HepG2 (cell line): ENCODE data around the gene EHD4. TPM values are rescaled to one million over a fixed set of nuclear protein-coding genes. Genes with fewer than 3 reads are reported as not detected.
A peak's percentile ranks its signal among the peaks of the same experiment; 100 is the strongest.

Experiments
- ARID3A ChIP-seq: IDR thresholded peaks from 2 replicates; pipeline ENCODE4 v1.6.1; 2012; ENCODE audit warnings: low read depth, low read length, improper control_type of control experiment
- GATA4 ChIP-seq: sonication (generic); IDR thresholded peaks from 2 replicates; pipeline ENCODE4 v1.6.1; 2016; ENCODE audit warnings: antibody characterized with exemption, low read depth, borderline replicate concordance
- GFI1 ChIP-seq: sonication (generic); formaldehyde crosslinking; IDR thresholded peaks from 2 replicates; pipeline ENCODE4 v1.5.0; 2020; ENCODE audit warnings: missing genetic modification reagents, mild to moderate bottlenecking, borderline replicate concordance
- MAFF ChIP-seq: IDR thresholded peaks from 2 replicates; pipeline ENCODE4 v1.6.1; 2011; ENCODE audit warnings: low read depth, low read length, improper control_type of control experiment
- MAX ChIP-seq: IDR thresholded peaks from 2 replicates; pipeline ENCODE4 v1.6.1; 2012; ENCODE audit warnings: inconsistent platforms
- NCOA2 ChIP-seq: sonication (generic); formaldehyde crosslinking; IDR thresholded peaks from 2 replicates; pipeline ENCODE4 v1.8.0; 2022; ENCODE audit warnings: inconsistent platforms
- PHF21A ChIP-seq: sonication (generic); formaldehyde crosslinking; IDR thresholded peaks from 2 replicates; pipeline ENCODE4 v1.5.0; 2020; ENCODE audit warnings: mild to moderate bottlenecking, missing genetic modification reagents
- PLRG1 ChIP-seq: fragments of 450-650 bp; conservative IDR thresholded peaks from 2 replicates; pipeline ENCODE4 v1.6.1; 2016
- POLR2G ChIP-seq: fragments of 200-400 bp; formaldehyde crosslinking; IDR thresholded peaks from 2 replicates; pipeline ENCODE4 v1.6.1; 2018; ENCODE audit warnings: mild to moderate bottlenecking, low read depth, low read length, moderate library complexity
- RAD21 ChIP-seq: fragments of 450-650 bp; formaldehyde crosslinking; IDR thresholded peaks from 2 replicates; pipeline ENCODE4 v1.5.0; 2020; ENCODE audit warnings: mild to moderate bottlenecking
- RNF2 ChIP-seq: fragments of 450-650 bp; conservative IDR thresholded peaks from 2 replicates; pipeline ENCODE4 v1.6.1; 2016; ENCODE audit warnings: low read depth
- TCF7L2 ChIP-seq: IDR thresholded peaks from 2 replicates; pipeline ENCODE4 v1.6.1; 2011; ENCODE audit warnings: mild to moderate bottlenecking, low read depth, low read length, moderate library complexity
- ZNF275 ChIP-seq: sonication (generic); formaldehyde crosslinking; IDR thresholded peaks from 2 replicates; pipeline ENCODE4 v1.8.0; 2022; ENCODE audit warnings: missing genetic modification reagents, mild to moderate bottlenecking, inconsistent platforms, borderline replicate concordance
- ZNF367 ChIP-seq: sonication (generic); formaldehyde crosslinking; IDR thresholded peaks from 2 replicates; pipeline ENCODE4 v1.4.0; 2020; ENCODE audit warnings: missing genetic modification reagents, borderline replicate concordance
- ZNF451 ChIP-seq: sonication (generic); formaldehyde crosslinking; IDR thresholded peaks from 2 replicates; pipeline ENCODE4 v1.5.0; 2020; ENCODE audit warnings: mild to moderate bottlenecking, missing genetic modification reagents
- ZSCAN25 ChIP-seq: sonication (generic); formaldehyde crosslinking; IDR thresholded peaks from 2 replicates; pipeline ENCODE4 v1.8.0; 2022; ENCODE audit warnings: mild to moderate bottlenecking, missing genetic modification reagents
- polyA plus RNA-seq, 8 experiments: library from polyadenylated mRNA; depleted of rRNA in 3 of 8; stranded (reverse) in 7 of 8; unstranded in 1 of 8; fragments of >200 nt; fragmentation: Illumina TruSeq in 4 of 8; extraction: Trizol in 4 of 8; gene quantifications; 2 replicates each; pipeline versions ENCODE4 v1.2.1 to v1.2.3, GENCODE V29; 2011 to 2016; ENCODE audit warnings: low read depth in 4 of 8, missing spikeins in 1 of 8, mixed read lengths in 1 of 8; ENCODE audit not compliant: insufficient read depth in 1 of 8
- total RNA-seq, 5 experiments: library from RNA; depleted of rRNA; stranded (reverse); fragments of >200 nt; fragmentation: Illumina TruSeq; extraction: Trizol; gene quantifications; 2 replicates each; pipeline ENCODE4 v1.2.3, GENCODE V29; 2016; ENCODE audit warnings: low read depth in 1 of 5
- TF ChIP-seq, protein P1 (sequence below): sonication (generic); formaldehyde crosslinking; IDR thresholded peaks from 2 replicates; pipeline ENCODE4 v1.4.0; 2020; ENCODE audit warnings: missing genetic modification reagents, borderline replicate concordance
- TF ChIP-seq, protein P2 (sequence below): sonication (generic); formaldehyde crosslinking; IDR thresholded peaks from 2 replicates; pipeline ENCODE4 v1.8.0; 2022; ENCODE audit warnings: missing genetic modification reagents, mild to moderate bottlenecking, moderate library complexity, borderline replicate concordance

EHD4 gene
- total and polyA plus RNA-seq, 2 of the 13 experiments (the other 11 are each of a cell fraction or from before 2014, with no cell fraction given), result 3.1 to 4.8 TPM

GRCh38 chr15:41972253-41973242, at the start of gene EHD4 (continued):
- peak; percentile 10; the same call in 1 of the 2 replicates for TF ChIP-seq ARID3A
- TF ChIP-seq, protein P1, sequence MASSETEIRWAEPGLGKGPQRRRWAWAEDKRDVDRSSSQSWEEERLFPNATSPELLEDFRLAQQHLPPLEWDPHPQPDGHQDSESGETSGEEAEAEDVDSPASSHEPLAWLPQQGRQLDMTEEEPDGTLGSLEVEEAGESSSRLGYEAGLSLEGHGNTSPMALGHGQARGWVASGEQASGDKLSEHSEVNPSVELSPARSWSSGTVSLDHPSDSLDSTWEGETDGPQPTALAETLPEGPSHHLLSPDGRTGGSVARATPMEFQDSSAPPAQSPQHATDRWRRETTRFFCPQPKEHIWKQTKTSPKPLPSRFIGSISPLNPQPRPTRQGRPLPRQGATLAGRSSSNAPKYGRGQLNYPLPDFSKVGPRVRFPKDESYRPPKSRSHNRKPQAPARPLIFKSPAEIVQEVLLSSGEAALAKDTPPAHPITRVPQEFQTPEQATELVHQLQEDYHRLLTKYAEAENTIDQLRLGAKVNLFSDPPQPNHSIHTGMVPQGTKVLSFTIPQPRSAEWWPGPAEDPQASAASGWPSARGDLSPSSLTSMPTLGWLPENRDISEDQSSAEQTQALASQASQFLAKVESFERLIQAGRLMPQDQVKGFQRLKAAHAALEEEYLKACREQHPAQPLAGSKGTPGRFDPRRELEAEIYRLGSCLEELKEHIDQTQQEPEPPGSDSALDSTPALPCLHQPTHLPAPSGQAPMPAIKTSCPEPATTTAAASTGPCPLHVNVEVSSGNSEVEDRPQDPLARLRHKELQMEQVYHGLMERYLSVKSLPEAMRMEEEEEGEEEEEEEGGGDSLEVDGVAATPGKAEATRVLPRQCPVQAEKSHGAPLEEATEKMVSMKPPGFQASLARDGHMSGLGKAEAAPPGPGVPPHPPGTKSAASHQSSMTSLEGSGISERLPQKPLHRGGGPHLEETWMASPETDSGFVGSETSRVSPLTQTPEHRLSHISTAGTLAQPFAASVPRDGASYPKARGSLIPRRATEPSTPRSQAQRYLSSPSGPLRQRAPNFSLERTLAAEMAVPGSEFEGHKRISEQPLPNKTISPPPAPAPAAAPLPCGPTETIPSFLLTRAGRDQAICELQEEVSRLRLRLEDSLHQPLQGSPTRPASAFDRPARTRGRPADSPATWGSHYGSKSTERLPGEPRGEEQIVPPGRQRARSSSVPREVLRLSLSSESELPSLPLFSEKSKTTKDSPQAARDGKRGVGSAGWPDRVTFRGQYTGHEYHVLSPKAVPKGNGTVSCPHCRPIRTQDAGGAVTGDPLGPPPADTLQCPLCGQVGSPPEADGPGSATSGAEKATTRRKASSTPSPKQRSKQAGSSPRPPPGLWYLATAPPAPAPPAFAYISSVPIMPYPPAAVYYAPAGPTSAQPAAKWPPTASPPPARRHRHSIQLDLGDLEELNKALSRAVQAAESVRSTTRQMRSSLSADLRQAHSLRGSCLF, result no peak
- TF ChIP-seq GFI1, result peak; percentile 91
- no peak for TF ChIP-seq RNF2
- TF ChIP-seq, protein P2, sequence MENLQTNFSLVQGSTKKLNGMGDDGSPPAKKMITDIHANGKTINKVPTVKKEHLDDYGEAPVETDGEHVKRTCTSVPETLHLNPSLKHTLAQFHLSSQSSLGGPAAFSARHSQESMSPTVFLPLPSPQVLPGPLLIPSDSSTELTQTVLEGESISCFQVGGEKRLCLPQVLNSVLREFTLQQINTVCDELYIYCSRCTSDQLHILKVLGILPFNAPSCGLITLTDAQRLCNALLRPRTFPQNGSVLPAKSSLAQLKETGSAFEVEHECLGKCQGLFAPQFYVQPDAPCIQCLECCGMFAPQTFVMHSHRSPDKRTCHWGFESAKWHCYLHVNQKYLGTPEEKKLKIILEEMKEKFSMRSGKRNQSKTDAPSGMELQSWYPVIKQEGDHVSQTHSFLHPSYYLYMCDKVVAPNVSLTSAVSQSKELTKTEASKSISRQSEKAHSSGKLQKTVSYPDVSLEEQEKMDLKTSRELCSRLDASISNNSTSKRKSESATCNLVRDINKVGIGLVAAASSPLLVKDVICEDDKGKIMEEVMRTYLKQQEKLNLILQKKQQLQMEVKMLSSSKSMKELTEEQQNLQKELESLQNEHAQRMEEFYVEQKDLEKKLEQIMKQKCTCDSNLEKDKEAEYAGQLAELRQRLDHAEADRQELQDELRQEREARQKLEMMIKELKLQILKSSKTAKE (CRISPR knock-in tag), result no peak
- TF ChIP-seq GATA4, result no peak
- peak; percentile 84 for TF ChIP-seq POLR2G
- TF ChIP-seq MAFF, result peak; percentile 57
- TF ChIP-seq RAD21 (CRISPR knock-in tag), result no peak
- TF ChIP-seq ZNF451 (CRISPR knock-in tag), result peak; percentile 40; the same call in 1 of the 2 replicates
- TF ChIP-seq PLRG1, result no peak
- TF ChIP-seq ZNF275 (CRISPR knock-in tag), result no peak
- TF ChIP-seq NCOA2 (CRISPR knock-in tag), result no peak
- no peak for TF ChIP-seq TCF7L2
- peak; percentile 98 for TF ChIP-seq PHF21A (CRISPR knock-in tag)
- no peak; the same call in 1 of the 2 replicates for TF ChIP-seq ZSCAN25 (CRISPR knock-in tag)
- TF ChIP-seq MAX, result peak; percentile 39; the same call in 1 of the 2 replicates
- no peak for TF ChIP-seq ZNF367
